Mucosa of stomach (tissue), 1 donor: Measurements from ENCODE around the gene APRT.

Experiments
- H3K27me3 ChIP-seq: one replicate; pipeline ENCODE4 v1.7.0; 2013; ENCODE audit warnings: mild to moderate bottlenecking, low read length; ENCODE audit not compliant: control insufficient read depth, insufficient read depth
- H3K36me3 ChIP-seq: one replicate; pipeline ENCODE4 v1.7.0; 2013; ENCODE audit warnings: low read length; ENCODE audit not compliant: control insufficient read depth, insufficient read depth
- H3K4me1 ChIP-seq: one replicate; pipeline ENCODE4 v1.7.0; 2013; ENCODE audit warnings: mild to moderate bottlenecking, low read length; ENCODE audit not compliant: control insufficient read depth, insufficient read depth
- H3K4me3 ChIP-seq: one replicate; pipeline ENCODE4 v1.7.0; 2013; ENCODE audit warnings: low read length
- H3K9ac ChIP-seq: one replicate; pipeline ENCODE4 v1.7.0; 2013; ENCODE audit warnings: mild to moderate bottlenecking, low read length, moderate library complexity
- H3K9me3 ChIP-seq: one replicate; pipeline ENCODE4 v1.7.0; 2013; ENCODE audit warnings: mild to moderate bottlenecking, low read length, moderate library complexity; ENCODE audit not compliant: control insufficient read depth
- donor health status: Pancreatic carcinoma.

APRT gene

DNA sequence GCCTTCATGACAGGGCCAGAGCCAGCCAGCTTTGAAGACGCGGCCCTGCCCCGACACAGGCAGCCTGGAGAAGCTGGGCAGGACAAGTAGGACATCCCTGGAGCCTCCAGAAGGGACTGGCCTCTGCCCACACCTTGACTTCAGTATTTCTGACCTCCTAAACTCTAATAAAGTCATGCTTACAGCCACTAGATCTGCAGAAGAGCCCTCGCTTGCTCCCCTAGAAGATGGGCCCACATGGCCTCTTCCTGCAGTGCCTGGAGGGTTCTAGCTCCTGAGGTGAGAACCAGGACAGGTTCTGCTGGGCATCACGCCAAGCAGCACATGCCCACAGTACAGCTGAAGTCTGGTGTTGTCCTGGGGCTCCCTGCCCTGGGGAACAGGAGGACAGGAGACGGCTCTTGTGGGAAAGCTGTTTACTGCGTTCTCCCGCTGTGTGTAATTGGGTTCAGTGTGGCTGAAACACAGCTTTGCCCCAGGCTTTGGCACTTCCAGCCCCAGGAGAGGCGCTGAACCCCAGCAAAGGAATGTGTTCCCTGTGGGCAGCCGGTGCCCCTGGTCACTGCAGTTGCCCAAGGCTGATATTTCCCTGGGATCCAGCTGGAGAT lies 2.6 kb downstream of the APRT start:
- H3K4me1 ChIP-seq: peaks cover 37% of the 10 kb centered on the region
- no peak overlapping the region for H3K4me3 ChIP-seq
- no peaks in the 10 kb centered on the region for H3K9me3 ChIP-seq
- H3K9ac ChIP-seq: no peak overlapping the region
- H3K36me3 ChIP-seq: no peaks in the 10 kb centered on the region
- H3K27me3 ChIP-seq: no peaks in the 10 kb centered on the region

GRCh38 chr16:88807626-88808453 lies 3.9 kb downstream of the APRT start:
- Histone ChIP-seq H3K36me3 (no peaks in the 10 kb centered on the region), H3K9ac (no peak overlapping the region), H3K27me3 (no peaks in the 10 kb centered on the region), H3K4me1 (peaks cover 32% of the 10 kb centered on the region), H3K9me3 (no peaks in the 10 kb centered on the region), H3K4me3 (no peak overlapping the region)

- H3K9ac ChIP-seq: no peak overlapping the region
- no peak overlapping the region for H3K4me3 ChIP-seq
- peaks cover 27% of the 10 kb centered on the region for H3K4me1 ChIP-seq
- H3K9me3 ChIP-seq: no peaks in the 10 kb centered on the region
- no peaks in the 10 kb centered on the region for H3K27me3 ChIP-seq
- no peaks in the 10 kb centered on the region for H3K36me3 ChIP-seq
These were observed 4.5 kb downstream of the APRT start for GRCh38 chr16:88807142-88807625.

DNA sequence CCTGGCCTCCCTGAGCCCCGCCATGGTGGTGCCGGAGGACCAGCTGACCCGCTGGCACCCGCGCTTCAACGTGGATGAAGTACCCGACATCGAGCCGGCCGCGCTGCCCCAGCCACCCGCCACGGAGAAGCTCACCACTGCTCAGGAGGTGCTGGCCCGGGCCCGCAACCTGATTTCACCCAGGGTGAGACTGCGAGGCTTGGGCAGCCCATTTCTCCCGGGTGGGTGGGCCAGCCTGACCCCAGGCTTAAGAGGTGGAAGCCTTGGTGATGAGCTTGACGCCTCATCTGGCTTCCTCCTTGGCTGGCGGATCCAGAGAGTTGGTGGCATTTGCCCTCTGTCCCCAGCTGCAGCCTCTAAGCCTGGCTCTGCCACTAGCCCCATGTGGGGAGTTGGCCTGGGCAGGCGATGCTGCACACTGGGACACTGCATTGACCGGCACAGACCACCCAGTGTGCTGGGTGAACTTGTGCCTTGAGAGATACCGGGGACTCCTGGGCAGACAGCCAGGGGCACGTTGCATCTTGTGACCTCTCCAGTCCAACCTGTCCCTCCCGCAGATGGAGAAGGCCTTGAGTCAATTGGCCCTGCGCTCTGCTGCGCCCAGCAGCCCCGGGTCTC lies 5.1 kb downstream of the APRT start:
- H3K27me3 ChIP-seq: no peaks in the 10 kb centered on the region
- H3K4me3 ChIP-seq: no peak overlapping the region
- peaks cover 27% of the 10 kb centered on the region for H3K4me1 ChIP-seq
- no peak overlapping the region for H3K9ac ChIP-seq
- H3K9me3 ChIP-seq: no peaks in the 10 kb centered on the region
- no peaks in the 10 kb centered on the region for H3K36me3 ChIP-seq

DNA sequence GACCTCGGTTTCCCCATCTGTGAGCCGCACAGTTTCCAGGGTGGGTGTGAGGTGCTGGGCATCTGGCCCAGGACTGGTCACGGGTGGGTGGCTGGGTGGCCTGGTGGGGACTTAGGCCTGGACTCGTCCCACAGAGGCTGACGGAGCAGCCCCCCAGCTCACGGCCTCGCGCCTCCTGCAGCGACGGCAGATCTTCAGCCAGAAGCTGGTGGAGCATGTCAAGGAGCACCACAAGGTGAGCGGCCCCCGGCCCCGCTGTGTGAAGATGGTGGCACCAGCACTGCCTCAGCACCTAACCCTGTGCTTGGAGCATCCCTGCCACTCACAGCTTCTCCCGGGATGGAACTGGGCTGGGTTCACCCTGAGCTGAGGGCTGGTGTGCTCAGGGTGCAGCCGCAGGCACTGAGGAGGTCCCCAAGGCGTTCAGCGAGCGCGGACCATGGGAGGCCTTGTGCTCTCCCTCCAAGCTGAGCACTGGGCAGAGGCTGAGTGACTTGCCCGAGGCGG lies 5.8 kb downstream of the APRT start:
- H3K27me3 ChIP-seq: no peaks in the 10 kb centered on the region
- H3K9me3 ChIP-seq: no peaks in the 10 kb centered on the region
- peaks cover 25% of the 10 kb centered on the region for H3K4me1 ChIP-seq
- no peak overlapping the region for H3K9ac ChIP-seq
- no peaks in the 10 kb centered on the region for H3K36me3 ChIP-seq
- no peak overlapping the region for H3K4me3 ChIP-seq

- Histone ChIP-seq H3K4me1 (peaks cover 18% of the 10 kb centered on the region), H3K9ac (no peak overlapping the region)
These were observed 6.4 kb downstream of the APRT start for GRCh38 chr16:88805340-88805715.

DNA sequence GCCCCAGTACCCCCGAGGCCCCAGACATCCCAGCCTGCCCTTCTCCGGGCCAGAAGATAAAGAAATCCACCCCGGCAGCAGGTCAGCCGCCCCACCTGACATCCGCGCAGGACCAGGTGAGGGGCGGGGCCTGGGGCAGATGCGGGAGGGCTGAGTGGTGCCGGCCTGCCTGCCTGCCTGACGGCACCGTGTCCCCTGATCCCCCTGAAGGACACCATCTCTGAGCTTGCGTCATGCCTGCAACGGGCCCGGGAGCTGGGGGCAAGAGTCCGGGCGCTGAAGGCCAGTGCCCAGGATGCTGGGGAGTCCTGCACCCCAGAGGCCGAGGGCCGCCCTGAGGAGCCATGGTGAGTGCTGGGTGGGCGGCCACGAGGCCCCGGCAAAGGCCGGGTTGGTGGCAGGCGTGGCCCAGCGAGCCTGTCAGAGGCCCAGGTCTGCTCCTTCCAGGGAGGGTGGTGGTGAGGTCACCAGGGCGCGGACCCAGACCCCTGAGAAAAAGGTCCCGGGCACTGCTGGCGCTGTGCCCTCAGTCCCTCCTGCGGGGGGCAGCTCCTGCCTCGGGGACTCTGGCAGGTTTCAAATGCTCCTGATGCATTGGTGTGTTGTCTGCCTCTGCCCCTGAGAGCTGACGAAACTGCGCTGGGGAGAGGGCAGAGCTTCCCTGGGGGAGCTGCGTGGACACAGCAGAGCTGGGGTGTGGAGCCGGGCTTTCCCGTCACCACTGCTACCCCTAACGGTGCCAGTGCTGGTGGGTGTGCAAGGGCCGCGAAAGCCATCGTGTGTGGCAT lies 7.0 kb downstream of the APRT start:
- Histone ChIP-seq H3K9me3 (no peaks in the 10 kb centered on the region), H3K9ac (no peak overlapping the region), H3K36me3 (no peaks in the 10 kb centered on the region), H3K27me3 (no peaks in the 10 kb centered on the region), H3K4me1 (peaks cover 13% of the 10 kb centered on the region), H3K4me3 (no peak overlapping the region)

More at GRCh38 chr16:88805340-88805715, 6.4 kb downstream of the APRT start:
- H3K9me3 ChIP-seq: no peaks in the 10 kb centered on the region
- H3K27me3 ChIP-seq: no peaks in the 10 kb centered on the region
- no peaks in the 10 kb centered on the region for H3K36me3 ChIP-seq
- no peak overlapping the region for H3K4me3 ChIP-seq

- Histone ChIP-seq H3K9ac (no peak overlapping the region), H3K9me3 (no peaks in the 10 kb centered on the region), H3K27me3 (no peaks in the 10 kb centered on the region), H3K4me3 (no peak overlapping the region), H3K36me3 (no peaks in the 10 kb centered on the region), H3K4me1 (peaks cover 11% of the 10 kb centered on the region)
These were observed 7.6 kb downstream of the APRT start for GRCh38 chr16:88804173-88804551.

GRCh38 chr16:88803264-88803987 lies 8.3 kb downstream of the APRT start, which contains the start of gene CDT1:
TSS of gene CDT1 (plus strand) at chr16:88803789. CDS start at chr16:88803832, 43 bp downstream.
- H3K9me3 ChIP-seq: no peaks in the 10 kb centered on the region
- H3K9ac ChIP-seq: peak within 1 kb of the TSS; percentile 65
- peaks cover 11% of the 10 kb centered on the region for H3K4me1 ChIP-seq
- H3K4me3 ChIP-seq: no peak within 1 kb of the TSS
- H3K27me3 ChIP-seq: no peaks in the 10 kb centered on the region
- H3K36me3 ChIP-seq: no peaks in the 10 kb centered on the region

GRCh38 chr16:88800277-88800592 lies 11.5 kb downstream of the APRT start:
- Histone ChIP-seq H3K4me1 (peaks cover 11% of the 10 kb centered on the region), H3K9ac (no peak overlapping the region), H3K4me3 (no peak overlapping the region), H3K36me3 (no peaks in the 10 kb centered on the region), H3K9me3 (no peaks in the 10 kb centered on the region), H3K27me3 (no peaks in the 10 kb centered on the region)

DNA sequence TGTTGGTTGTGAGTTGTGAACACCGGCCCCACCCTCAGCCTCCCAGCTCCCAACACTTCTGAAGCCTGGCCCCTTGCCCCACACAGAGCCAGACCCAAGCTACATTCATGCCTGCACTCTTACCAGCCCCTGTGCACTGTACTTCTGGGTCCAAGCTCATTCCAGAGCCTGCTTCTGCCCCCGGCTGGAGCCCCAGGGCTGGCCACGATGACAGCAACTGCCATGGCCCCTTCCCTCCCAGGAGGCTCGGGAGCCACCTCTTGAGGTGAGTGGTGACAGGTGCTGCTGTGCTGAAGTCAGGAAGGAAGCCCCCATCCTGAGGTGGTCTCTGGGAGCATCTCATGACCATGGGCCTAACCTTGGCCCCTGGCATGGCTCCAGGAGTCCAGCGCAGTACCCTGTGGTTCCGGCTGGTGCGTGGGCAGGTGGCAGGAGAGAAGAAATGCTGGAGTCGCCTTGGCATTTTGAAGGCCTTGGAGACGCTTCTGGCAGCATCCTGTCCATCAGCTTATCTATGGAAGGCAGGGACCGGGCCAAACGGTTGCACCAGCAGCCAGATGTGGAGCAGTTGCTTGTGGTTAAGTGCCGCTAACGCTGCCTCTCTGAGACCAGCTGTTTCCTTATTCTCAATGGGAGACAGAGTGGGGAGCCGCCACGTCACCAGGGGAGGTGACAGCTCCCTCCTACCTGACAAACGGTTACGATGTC lies 12.0 kb downstream of the APRT start:
- H3K9ac ChIP-seq: no peak overlapping the region
- no peak overlapping the region for H3K4me3 ChIP-seq
- H3K36me3 ChIP-seq: no peaks in the 10 kb centered on the region
- peaks cover 7% of the 10 kb centered on the region for H3K4me1 ChIP-seq
- no peaks in the 10 kb centered on the region for H3K9me3 ChIP-seq
- no peaks in the 10 kb centered on the region for H3K27me3 ChIP-seq
